Urinary bladder (tissue), 4 donors: ENCODE data around the gene OR4S2. TPM values are rescaled to one million over a fixed set of nuclear protein-coding genes. Genes with fewer than 3 reads are reported as not detected.

ENCODE experiments used
- DNase-seq: peaks from one replicate; pipeline ENCODE4 v3.0.0-alpha.2; 2015; ENCODE audit errors: extremely low spot score
- H3K27ac ChIP-seq: one replicate; pipeline ENCODE4 v1.5.1; 2013; ENCODE audit warnings: low read depth, mild to moderate bottlenecking, moderate library complexity
- H3K36me3 ChIP-seq: one replicate; pipeline ENCODE4 v1.6.1; 2013; ENCODE audit warnings: mild to moderate bottlenecking, moderate library complexity; ENCODE audit not compliant: insufficient read depth
- H3K4me1 ChIP-seq: one replicate; pipeline ENCODE4 v1.6.1; 2013; ENCODE audit warnings: mild to moderate bottlenecking, moderate library complexity; ENCODE audit not compliant: insufficient read depth
- H3K4me3 ChIP-seq: one replicate; pipeline ENCODE4 v1.5.1; 2013; ENCODE audit warnings: low read depth, low read length
- WGBS: extraction: QIAGEN DNeasy Blood & Tissue Kit; methylation state at CpG from one replicate; pipeline ENCODE4 v1.1.7; 2013; 5-methylcytosine and 5-hydroxymethylcytosine counted together
- polyA plus RNA-seq: library from polyadenylated mRNA; stranded (reverse); fragments of 200-250 nt; gene quantifications from one replicate; pipeline ENCODE4 v1.2.3, GENCODE V29; 2013
- total RNA-seq: library from RNA; depleted of rRNA; stranded (reverse); fragments of >200 nt; gene quantifications from one replicate; pipeline ENCODE4 v1.2.3, GENCODE V29; 2014
- donor health status: healthy with polysubstance abuse.
- donor health status: healthy.

OR4S2 gene, protein sequence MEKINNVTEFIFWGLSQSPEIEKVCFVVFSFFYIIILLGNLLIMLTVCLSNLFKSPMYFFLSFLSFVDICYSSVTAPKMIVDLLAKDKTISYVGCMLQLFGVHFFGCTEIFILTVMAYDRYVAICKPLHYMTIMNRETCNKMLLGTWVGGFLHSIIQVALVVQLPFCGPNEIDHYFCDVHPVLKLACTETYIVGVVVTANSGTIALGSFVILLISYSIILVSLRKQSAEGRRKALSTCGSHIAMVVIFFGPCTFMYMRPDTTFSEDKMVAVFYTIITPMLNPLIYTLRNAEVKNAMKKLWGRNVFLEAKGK
- total RNA-seq (not detected), polyA plus RNA-seq (not detected)

DNA sequence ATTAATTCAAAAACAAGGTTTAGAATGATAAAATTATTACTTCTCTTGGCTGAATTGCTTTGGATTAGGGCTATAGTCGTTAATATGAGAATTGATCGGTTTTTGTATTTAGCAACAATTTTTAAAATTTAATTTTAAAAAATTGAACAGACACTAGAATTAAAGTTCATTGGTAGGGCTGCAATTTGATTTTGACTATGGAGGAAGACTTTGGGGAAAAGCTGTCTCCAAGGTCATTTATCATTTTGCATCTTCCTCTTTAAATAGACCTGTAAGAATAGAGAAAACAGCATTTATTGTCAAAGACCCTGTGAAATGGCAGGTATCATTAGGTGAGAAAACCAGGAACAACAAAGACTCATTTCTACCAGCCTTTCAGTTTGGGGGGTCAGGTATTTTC is at the start of gene OR4S2:
Gene OR4S2 (plus strand): TSS at position 301 of the 400 bp plus-strand sequence. CDS start 2,577 bp downstream, outside the sequence.
- no peak within 1 kb of the TSS for H3K27ac ChIP-seq
- 74% methylated on average over 2 of the region's 2 CpGs for WGBS
- no peaks in the 10 kb centered on the region for H3K36me3 ChIP-seq
- H3K4me1 ChIP-seq: no peaks in the 10 kb centered on the region
- DNase-seq: no peak
- H3K4me3 ChIP-seq: no peak within 1 kb of the TSS

DNA sequence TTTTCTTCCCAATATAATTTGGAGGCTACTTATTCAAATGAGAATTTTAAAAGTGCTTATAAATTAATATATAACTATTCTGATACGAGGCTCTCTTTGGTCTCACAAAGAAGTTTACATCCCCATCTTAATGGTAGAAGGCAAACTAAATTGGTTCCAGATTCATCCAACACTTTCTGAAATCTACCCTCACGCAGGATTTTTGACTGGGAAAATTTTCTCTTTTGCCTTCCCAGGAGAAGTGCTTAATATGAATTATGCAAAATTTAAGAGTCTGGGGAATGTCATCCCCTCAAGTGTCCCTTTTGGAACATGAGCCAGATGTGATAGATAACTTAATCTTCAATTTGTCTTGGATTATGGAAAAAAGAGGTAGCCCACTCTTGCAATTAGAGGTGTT is 40.6 kb upstream of the OR4S2 start, which contains the start of gene OR4C11:
Gene OR4C11 (minus strand): TSS at position 101 of the 400 bp plus-strand sequence. CDS start 3,272 bp downstream, outside the sequence.
- 47% methylated on average over 2 of the region's 2 CpGs for WGBS

DNA sequence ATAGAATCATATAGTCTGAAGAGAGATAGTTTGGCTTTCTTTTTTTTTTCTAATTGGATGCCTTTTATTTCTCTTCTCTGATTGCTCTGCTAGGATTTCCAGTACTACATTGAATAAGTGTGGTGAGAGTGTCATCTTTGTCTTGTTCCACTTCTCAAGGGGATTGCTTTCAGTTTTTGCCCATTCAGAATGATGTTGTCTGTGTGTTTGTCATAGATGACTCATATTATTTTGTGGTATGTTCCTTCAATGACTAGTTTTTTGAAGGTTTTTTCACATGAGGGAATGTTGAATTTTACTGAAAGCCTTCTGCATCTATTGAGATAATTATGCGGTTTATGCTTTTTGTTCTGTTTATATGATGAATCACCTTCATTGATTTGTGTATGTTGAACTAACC is 23.6 kb upstream of the OR4S2 start:
- no peak overlapping the region for H3K27ac ChIP-seq
- 86% methylated on average over 1 of the region's 1 CpG for WGBS
- no peak for DNase-seq
- H3K4me1 ChIP-seq: no peaks in the 10 kb centered on the region
- no peak overlapping the region for H3K4me3 ChIP-seq
- no peaks in the 10 kb centered on the region for H3K36me3 ChIP-seq

More for the DNA sequence above, 40.6 kb upstream of the OR4S2 start, which contains the start of gene OR4C11:
- no peaks in the 10 kb centered on the region for H3K4me1 ChIP-seq
- H3K4me3 ChIP-seq: no peak within 1 kb of the TSS
- H3K27ac ChIP-seq: no peak within 1 kb of the TSS
- no peak for DNase-seq
- H3K36me3 ChIP-seq: no peaks in the 10 kb centered on the region

DNA sequence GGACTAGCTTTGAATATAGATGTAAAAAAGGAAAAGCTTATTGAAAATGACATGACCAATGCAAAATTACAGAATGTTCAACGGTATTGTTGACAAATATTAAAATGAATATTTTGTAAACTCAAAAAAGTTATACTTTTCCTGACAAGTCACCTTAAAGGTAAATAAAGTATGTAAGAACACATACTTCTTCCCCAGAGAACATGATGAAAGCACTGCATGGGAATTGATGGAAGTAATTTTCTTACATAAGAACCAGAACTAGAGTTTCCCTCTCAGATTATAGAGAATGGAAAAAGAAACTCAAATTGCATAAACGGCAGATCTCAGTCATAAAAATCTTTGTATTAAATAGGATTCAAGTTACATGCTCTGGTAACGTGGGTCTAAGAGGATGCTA is 13.3 kb upstream of the OR4S2 start, which contains the start of gene OR4P4:
Gene OR4P4 (plus strand): TSS at position 301 of the 400 bp plus-strand sequence.
- Histone ChIP-seq H3K4me1 (no peaks in the 10 kb centered on the region), H3K36me3 (no peaks in the 10 kb centered on the region), H3K4me3 (no peak within 1 kb of the TSS), H3K27ac (no peak within 1 kb of the TSS)
- no peak for DNase-seq
- WGBS: 41% methylated on average over 3 of the region's 3 CpGs

DNA sequence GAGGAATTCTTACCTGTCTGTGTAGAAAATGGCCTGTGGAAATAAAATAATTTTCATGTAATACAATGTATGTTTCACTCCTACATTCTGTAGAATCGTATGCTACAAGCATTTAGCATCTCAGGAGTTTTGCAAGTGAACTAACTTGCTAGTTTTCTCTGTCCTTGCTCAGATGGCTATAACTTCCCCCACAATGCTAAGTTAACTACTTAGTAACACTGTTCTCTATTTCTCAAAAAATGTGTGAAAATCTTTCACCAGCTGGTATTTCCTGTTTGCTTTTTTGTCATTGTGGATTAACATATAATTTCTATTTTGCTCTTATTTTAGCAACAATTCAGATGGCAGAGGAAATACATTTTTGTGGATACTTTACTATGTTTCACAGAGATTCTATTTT is 4.4 kb downstream of the OR4S2 start:
- WGBS: 53% methylated on average over 1 of the region's 1 CpG
- H3K36me3 ChIP-seq: no peaks in the 10 kb centered on the region
- DNase-seq: no peak
- H3K4me3 ChIP-seq: no peak overlapping the region
- no peak overlapping the region for H3K27ac ChIP-seq
- H3K4me1 ChIP-seq: no peaks in the 10 kb centered on the region

DNA sequence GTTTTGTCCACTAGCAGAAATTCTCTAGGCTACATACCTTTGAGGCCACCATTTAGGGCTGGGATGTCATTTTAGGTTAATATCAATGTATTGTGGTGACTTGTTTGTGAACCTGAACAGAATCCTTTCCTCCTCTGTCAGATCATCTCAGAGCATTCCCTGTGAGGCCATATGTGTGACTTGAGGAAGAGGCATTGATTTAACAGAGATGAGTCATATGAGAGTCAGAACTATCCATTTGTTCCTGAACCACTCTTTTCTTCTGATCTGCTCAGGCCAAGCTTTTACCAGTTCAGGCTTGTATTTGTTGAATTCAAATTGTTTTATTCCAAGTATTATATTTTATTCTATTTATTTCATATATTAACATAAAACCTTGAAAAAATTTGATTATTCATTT is 7.0 kb downstream of the OR4S2 start:
- no peaks in the 10 kb centered on the region for H3K36me3 ChIP-seq
- no peak for DNase-seq
- no peak overlapping the region for H3K4me3 ChIP-seq
- no peaks in the 10 kb centered on the region for H3K4me1 ChIP-seq
- H3K27ac ChIP-seq: no peak overlapping the region

DNA sequence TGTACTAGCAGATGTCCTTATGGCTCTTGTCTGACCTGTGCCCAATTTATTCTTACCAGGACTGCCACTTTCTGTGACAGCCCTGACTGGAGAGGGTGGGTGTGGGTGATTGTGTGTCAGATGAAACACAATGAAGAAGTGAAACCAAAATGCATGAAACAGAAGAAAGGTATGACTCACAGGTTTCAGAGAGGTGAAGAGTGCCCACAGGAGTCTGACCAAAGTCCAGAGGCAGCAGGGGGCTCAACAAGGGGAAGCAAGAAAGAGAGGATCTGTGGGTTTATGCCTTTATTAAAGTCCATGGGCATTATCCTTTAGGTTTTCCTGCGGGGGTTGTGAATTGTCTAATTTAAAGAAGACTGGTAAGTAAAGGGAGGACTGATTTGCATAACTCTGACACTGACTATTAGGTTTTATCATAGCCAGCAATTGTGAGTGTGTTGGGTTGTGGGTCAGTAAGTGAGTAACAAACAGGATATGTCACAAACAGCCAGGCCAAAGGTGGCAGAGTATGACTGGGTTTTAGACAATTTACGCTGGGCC is 10.0 kb downstream of the OR4S2 start:
- WGBS: 89% methylated on average over 2 of the region's 2 CpGs
- H3K4me3 ChIP-seq: no peak overlapping the region
- no peak for DNase-seq

DNA sequence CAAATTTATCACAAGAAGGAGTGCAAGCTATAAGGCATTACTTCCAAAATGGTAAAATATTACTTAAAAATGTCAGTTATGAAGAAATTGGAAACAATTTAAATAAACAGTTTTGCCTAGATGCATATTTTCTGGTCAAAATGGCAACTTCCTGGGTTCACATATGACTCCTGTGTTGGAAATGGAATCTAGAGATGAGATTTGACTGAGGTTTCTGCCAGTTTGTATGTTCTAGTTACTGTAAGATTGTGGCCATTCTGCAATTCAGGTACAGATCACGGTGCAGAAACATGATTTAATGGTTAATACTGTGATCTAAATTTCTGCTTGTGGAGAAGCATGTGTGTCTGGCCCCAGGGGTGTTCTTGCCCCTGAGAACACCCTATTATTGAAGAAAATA is 10.5 kb downstream of the OR4S2 start:
- Histone ChIP-seq H3K4me1 (no peaks in the 10 kb centered on the region), H3K4me3 (no peak overlapping the region), H3K27ac (no peak overlapping the region), H3K36me3 (no peaks in the 10 kb centered on the region)
- no peak for DNase-seq
- 37% methylated on average over 1 of the region's 1 CpG for WGBS

More for the DNA sequence above, 10.0 kb downstream of the OR4S2 start:
- Histone ChIP-seq H3K27ac (no peak overlapping the region), H3K4me1 (no peaks in the 10 kb centered on the region), H3K36me3 (no peaks in the 10 kb centered on the region)

DNA sequence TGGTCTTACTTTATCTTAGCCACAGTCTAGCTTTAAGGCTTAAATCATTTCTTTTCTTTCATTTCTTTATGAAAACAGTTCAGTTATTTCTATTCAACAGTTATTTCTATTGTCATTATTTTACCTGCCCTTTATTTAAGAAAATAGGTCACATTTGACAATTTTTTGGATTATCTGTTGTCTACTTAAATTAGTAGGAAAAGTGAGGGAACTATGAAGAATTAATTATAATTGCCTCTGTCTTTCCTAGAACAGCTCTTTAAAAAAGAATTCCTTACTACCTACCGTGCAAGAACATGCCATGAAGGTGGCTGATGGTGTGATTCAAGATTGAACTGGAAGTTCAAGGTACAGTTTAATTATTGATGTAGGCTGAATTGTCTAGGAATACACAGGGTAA is 13.8 kb downstream of the OR4S2 start, which contains the start of gene OR4C6:
Gene OR4C6 (plus strand): TSS at position 301 of the 400 bp plus-strand sequence. CDS start 2,966 bp downstream, outside the sequence.
- WGBS: 72% methylated on average over 1 of the region's 1 CpG
- H3K4me1 ChIP-seq: no peaks in the 10 kb centered on the region
- DNase-seq: no peak
- no peak within 1 kb of the TSS for H3K4me3 ChIP-seq
- no peaks in the 10 kb centered on the region for H3K36me3 ChIP-seq
- no peak within 1 kb of the TSS for H3K27ac ChIP-seq

DNA sequence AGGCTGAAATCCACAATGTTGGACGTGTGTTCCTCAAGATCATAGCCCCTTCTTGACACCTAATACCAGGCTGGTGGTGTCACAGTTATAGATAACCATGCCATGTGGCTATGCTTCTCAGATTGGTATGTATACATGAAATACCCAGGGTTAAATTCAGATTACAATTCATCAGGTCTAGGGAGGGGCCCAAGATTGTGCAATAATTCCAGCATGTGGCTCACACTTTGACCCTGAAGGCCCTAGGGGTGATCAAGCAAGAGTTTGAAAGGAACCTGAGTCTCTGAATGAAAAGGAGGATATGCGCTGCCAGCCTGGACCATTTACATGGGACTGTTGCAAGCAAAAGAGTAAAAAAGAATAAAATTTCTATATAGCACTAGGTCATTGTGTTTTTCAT is 21.2 kb downstream of the OR4S2 start:
- Histone ChIP-seq H3K27ac (no peak overlapping the region), H3K4me1 (no peaks in the 10 kb centered on the region), H3K36me3 (no peaks in the 10 kb centered on the region), H3K4me3 (no peak overlapping the region)
- no peak for DNase-seq
- 51% methylated on average over 2 of the region's 2 CpGs for WGBS

DNA sequence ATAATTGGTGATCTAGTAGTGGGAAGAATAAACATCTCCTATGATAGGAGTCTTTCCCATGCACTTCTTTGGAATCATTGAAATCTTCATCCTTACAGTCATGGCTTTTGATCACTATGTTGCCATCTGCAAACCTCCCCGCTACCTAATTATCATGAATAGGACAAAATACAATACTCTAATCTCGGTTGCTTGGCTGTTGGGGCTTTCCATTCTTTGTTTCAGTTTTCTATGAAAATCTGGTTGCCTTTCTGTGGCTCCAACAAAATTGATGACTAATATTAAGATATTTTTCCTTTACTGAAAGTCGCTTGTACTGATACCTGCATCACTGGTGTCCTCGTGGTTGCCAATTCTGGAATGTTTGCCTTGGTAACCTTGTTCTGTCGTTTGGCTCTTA is 25.7 kb downstream of the OR4S2 start:
- DNase-seq: no peak
- H3K27ac ChIP-seq: no peak overlapping the region
- no peaks in the 10 kb centered on the region for H3K4me1 ChIP-seq
- H3K36me3 ChIP-seq: no peaks in the 10 kb centered on the region
- 52% methylated on average over 5 of the region's 5 CpGs for WGBS
- H3K4me3 ChIP-seq: no peak overlapping the region

DNA sequence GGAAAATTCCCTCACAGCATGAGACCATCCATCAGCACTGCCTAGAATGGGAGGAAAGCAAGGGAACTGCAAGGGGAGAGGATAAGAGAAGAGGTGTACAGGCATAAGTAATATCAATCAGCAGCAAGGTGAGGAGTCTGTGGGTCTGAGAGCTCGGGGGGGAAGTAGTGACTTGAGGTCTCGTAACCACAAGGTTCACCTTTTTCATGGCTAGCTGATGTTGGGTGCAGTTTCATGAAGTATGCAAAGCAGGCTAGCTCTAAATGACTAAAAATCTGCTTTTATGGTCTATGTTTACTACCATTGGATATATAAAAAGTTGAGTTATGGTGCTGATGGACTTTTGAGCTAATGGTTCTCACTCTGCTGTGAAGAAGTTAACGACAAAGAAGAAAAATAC is 49.7 kb downstream of the OR4S2 start:
- Histone ChIP-seq H3K27ac (no peak overlapping the region), H3K4me3 (no peak overlapping the region), H3K36me3 (no peaks in the 10 kb centered on the region), H3K4me1 (no peaks in the 10 kb centered on the region)
- no peak for DNase-seq
- WGBS: 79% methylated on average over 3 of the region's 3 CpGs

DNA sequence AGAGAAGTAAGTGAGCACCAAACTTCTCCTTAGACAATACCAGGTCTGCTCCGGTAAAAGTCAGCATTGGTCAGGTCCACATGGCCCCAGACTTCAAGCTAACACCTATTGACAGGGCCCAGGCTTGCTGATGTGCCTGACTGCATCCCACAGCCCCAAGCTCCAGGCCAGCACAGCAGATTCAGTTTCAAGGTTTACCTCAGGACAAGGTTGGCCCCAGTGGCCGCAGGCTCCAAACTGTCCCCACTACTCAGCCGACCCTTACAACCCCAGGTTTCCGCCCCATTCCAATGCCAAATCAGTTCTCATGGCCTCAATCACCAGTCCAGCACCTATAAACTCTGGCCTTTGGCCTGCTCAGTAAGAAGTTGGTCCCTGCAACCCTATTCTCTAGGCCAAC is 53.3 kb downstream of the OR4S2 start:
- Histone ChIP-seq H3K27ac (no peak overlapping the region), H3K4me1 (no peaks in the 10 kb centered on the region), H3K36me3 (no peaks in the 10 kb centered on the region), H3K4me3 (no peak overlapping the region)
- 83% methylated on average over 4 of the region's 4 CpGs for WGBS
- no peak for DNase-seq
